Calu3 (cell line): ENCODE data around the gene ANGPTL2. TPM values are rescaled to one million over a fixed set of nuclear protein-coding genes. Genes with fewer than 3 reads are reported as not detected.

Source experiments
- BruUV-seq: library from RNA; stranded (reverse); fragments of 400-500 nt; replicated peaks from 2 replicates; lab custom pipeline; 2021; lab: Mats Ljungman, UMichigan
- CTCF ChIA-PET: fragments of 300-600 bp; sonication (Branson Sonifier 250); formaldehyde crosslinking; loops from one replicate; lab custom pipeline; 2022; ENCODE audit warnings: antibody characterized with exemption; lab: Charles Lee
- DNase-seq: peaks from one replicate; pipeline ENCODE4 v3.0.0; 2022
- H3K27ac Mint-ChIP-seq: one replicate; pipeline ENCODE4 v1.8.0; 2022; ENCODE audit warnings: mixed read lengths; ENCODE audit not compliant: unreplicated experiment
- H3K27me3 Mint-ChIP-seq: one replicate; pipeline ENCODE4 v1.8.0; 2022; ENCODE audit warnings: mixed read lengths; ENCODE audit not compliant: unreplicated experiment
- H3K36me3 Mint-ChIP-seq: one replicate; pipeline ENCODE4 v1.8.0; 2022; ENCODE audit warnings: mild to moderate bottlenecking, moderate library complexity, mixed read lengths; ENCODE audit not compliant: insufficient read depth, unreplicated experiment
- H3K4me1 Mint-ChIP-seq: one replicate; pipeline ENCODE4 v1.8.0; 2022; ENCODE audit warnings: mild to moderate bottlenecking, low read depth, mixed read lengths; ENCODE audit not compliant: unreplicated experiment
- H3K4me3 Mint-ChIP-seq: one replicate; pipeline ENCODE4 v1.8.0; 2022; ENCODE audit warnings: mild to moderate bottlenecking, low read depth, moderate library complexity, mixed read lengths; ENCODE audit not compliant: unreplicated experiment
- H3K9me3 Mint-ChIP-seq: one replicate; pipeline ENCODE4 v1.8.0; 2022; ENCODE audit warnings: low read depth, mixed read lengths; ENCODE audit not compliant: unreplicated experiment
- intact Hi-C: fragments of 100-400 bp; cut with micrococcal nuclease; formaldehyde crosslinking; loops from one replicate; pipeline ENCODE4 v1.10.0; 2022; ENCODE audit not compliant: unreplicated experiment
- total RNA-seq: library from RNA; stranded (reverse); gene quantifications from 2 replicates; pipeline ENCODE4 v1.2.3, GENCODE V29; 2022
- TF ChIP-seq, protein P1 (sequence below): fragments of 200-600 bp; IDR thresholded peaks from one replicate; pipeline ENCODE4 v1.8.0; 2022; ENCODE audit warnings: antibody characterized with exemption; ENCODE audit not compliant: unreplicated experiment

ANGPTL2 gene
- total RNA-seq, 1 experiment from 2014 or later: not detected

DNA sequence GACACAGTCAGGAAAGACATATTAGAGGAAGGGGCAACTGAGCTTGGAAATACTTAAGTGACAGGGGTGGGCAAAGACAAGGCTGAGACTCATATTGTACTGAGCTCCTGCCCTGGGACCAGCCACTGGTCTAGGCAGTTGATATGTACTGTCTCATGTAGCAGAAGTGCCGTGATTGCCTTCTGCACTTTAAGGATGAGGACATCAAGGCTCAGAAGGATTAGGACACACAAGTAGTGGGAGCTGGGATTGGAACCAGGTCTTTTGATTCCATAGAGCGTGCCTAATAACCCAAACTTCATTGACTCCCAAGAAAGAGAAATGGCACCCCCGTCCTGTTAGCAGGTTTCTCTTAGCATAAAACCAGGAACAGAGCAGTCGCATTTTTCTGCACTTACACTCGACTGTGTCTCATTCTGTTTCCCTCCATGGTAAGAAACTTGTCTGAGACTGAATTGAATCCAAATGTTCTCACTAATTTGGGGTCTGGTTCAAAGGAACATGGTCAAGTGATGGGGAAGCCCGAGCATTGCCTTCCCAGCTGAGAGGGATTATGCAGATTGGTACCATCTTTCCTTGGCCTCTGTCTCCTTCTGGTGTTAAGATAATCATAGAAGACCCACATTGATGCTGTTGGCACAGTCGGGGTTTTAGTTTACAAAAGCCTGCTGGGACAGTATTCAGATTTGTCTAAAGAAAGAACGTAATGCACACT, 70.4 kb downstream of the ANGPTL2 start:
- peaks cover 15% of the 10 kb centered on the region for H3K4me1 Mint-ChIP-seq
- intact Hi-C loops: no loop called here
- no peaks in the 10 kb centered on the region for H3K27me3 Mint-ChIP-seq
- CTCF ChIA-PET: no interaction called here
- H3K9me3 Mint-ChIP-seq: no peaks in the 10 kb centered on the region
- DNase-seq: no peak
- no peak overlapping the region for H3K4me3 Mint-ChIP-seq
- no peak overlapping the region for H3K27ac Mint-ChIP-seq
- H3K36me3 Mint-ChIP-seq: no peaks in the 10 kb centered on the region
- BruUV-seq: no TSS peak
- TF ChIP-seq, protein P1, sequence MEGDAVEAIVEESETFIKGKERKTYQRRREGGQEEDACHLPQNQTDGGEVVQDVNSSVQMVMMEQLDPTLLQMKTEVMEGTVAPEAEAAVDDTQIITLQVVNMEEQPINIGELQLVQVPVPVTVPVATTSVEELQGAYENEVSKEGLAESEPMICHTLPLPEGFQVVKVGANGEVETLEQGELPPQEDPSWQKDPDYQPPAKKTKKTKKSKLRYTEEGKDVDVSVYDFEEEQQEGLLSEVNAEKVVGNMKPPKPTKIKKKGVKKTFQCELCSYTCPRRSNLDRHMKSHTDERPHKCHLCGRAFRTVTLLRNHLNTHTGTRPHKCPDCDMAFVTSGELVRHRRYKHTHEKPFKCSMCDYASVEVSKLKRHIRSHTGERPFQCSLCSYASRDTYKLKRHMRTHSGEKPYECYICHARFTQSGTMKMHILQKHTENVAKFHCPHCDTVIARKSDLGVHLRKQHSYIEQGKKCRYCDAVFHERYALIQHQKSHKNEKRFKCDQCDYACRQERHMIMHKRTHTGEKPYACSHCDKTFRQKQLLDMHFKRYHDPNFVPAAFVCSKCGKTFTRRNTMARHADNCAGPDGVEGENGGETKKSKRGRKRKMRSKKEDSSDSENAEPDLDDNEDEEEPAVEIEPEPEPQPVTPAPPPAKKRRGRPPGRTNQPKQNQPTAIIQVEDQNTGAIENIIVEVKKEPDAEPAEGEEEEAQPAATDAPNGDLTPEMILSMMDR: no peak

DNA sequence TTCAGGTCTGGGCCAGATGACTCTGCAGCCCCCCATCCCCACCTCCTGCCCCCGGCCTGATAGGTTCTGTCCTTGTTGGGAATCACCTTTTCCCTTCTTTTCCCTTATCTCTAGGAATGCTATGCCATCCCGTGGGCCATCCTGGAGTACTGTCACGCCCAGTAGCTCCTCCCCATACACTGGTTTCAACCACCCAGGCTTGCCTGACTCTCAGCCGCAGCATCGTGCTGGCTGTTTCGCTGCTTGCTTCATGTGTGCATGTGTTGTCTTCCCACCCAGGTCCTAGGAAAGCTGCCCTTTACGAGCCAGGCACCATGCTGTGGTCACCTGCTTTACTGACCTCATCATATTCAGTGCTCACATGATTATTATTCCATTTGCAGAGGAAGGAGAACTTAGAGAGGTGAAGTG, 71.8 kb downstream of the ANGPTL2 start:
- H3K27ac Mint-ChIP-seq: no peak overlapping the region
- no TSS peak for BruUV-seq

DNA sequence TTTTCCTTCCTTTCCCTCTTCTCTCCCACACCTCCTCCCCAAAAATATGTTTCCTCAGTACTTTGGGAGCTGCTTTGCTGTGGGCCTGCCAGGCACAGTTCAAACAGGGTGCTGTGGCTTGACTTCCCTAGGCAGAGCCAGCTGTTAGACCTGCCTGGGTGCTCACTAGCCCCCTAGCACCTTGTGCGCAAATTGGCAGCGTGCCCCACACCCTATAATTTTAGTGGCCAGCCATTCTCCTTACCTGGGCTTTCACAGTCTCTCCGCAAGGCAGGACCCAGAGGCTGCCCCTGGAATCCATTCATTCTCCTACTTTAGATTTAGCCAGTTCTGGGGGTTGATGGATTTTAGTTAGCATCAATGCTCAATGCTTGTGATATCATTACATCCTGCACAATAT, 72.3 kb downstream of the ANGPTL2 start:
- intact Hi-C loops: no loop called here
- no TSS peak for BruUV-seq
- Mint-ChIP-seq H3K36me3 (no peaks in the 10 kb centered on the region), H3K9me3 (no peaks in the 10 kb centered on the region), H3K4me1 (peaks cover 15% of the 10 kb centered on the region), H3K27ac (no peak overlapping the region), H3K27me3 (no peaks in the 10 kb centered on the region), H3K4me3 (no peak overlapping the region)
- CTCF ChIA-PET: no interaction called here
- TF ChIP-seq, protein P1: no peak
- DNase-seq: no peak

More for the DNA sequence above, 71.8 kb downstream of the ANGPTL2 start:
- no peaks in the 10 kb centered on the region for H3K36me3 Mint-ChIP-seq
- H3K27me3 Mint-ChIP-seq: no peaks in the 10 kb centered on the region
- H3K4me1 Mint-ChIP-seq: peaks cover 15% of the 10 kb centered on the region
- H3K4me3 Mint-ChIP-seq: no peak overlapping the region
- TF ChIP-seq, protein P1: no peak
- CTCF ChIA-PET: no interaction called here
- intact Hi-C loops: no loop called here
- no peaks in the 10 kb centered on the region for H3K9me3 Mint-ChIP-seq
- no peak for DNase-seq

DNA sequence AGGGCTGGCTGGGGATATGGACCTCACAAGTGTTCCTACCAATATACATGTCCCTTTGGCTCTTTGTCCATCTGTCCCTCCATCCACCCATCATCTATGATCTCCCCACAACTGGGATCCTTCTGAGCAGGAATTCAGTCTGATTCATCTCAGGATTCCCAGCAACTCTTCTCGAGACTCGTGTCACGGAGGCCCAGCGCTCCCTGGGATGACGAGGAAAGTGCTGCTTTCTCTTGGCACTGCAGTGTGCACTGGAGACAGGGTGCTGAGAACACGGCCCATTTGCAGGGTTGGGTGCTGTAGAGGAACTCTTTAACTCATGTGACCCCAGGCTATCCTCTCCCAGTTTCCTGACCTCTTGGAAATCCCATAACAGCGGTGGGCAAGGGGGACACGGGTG, 72.9 kb downstream of the ANGPTL2 start:
- intact Hi-C loops: no loop called here
- CTCF ChIA-PET: interaction anchor here (0.9 kb wide), 1 partner anchor 64 kb away, joined by 4 read pairs; no protein-coding TSS in a partner anchor
- Mint-ChIP-seq H3K27me3 (no peaks in the 10 kb centered on the region), H3K27ac (peak overlapping the region; percentile 15), H3K4me1 (peaks cover 15% of the 10 kb centered on the region), H3K36me3 (no peaks in the 10 kb centered on the region), H3K4me3 (no peak overlapping the region), H3K9me3 (no peaks in the 10 kb centered on the region)
- no peak for DNase-seq
- BruUV-seq: no TSS peak
- TF ChIP-seq, protein P1: no peak
